GM12878 (cell line): ENCODE data around the gene CSAD. TPM values are rescaled to one million over a fixed set of nuclear protein-coding genes. Genes with fewer than 3 reads are reported as not detected.
A peak's percentile ranks its signal among the peaks of the same experiment; 100 is the strongest.

Experiments used
- ATAC-seq: fragments of 200-7000 bp; cut with Tn5 transposase; 3 replicates; pipeline ENCODE4 v1.9.1; 2020; ENCODE audit warnings: mild to moderate bottlenecking, moderate library complexity
- BruUV-seq: library from RNA; stranded (reverse); fragments of 400-500 nt; replicated peaks from 2 replicates; lab custom pipeline; 2021; lab: Mats Ljungman, UMichigan
- CTCF ChIA-PET: fragments of 300-600 bp; sonication (Branson Sonifier 250); formaldehyde crosslinking; extraction: SDS; loops from one replicate; lab custom pipeline; 2021; ENCODE audit warnings: inconsistent platforms; lab: Yijun Ruan, JAX
- POLR2A ChIA-PET: fragments of 350-600 bp; formaldehyde crosslinking; extraction: SDS; loops from one replicate; lab custom pipeline; 2021; ENCODE audit warnings: inconsistent platforms; lab: Charles Lee
- RAD21 ChIA-PET: fragments of 300-600 bp; sonication (Branson Sonifier 250); formaldehyde crosslinking; loops from one replicate; lab custom pipeline; 2023; ENCODE audit warnings: antibody characterized with exemption; ENCODE audit not compliant: unreplicated experiment; lab: Charles Lee
- SMC1A ChIA-PET: fragments of 300-600 bp; sonication (Branson Sonifier 250); formaldehyde crosslinking; loops from one replicate; lab custom pipeline; 2023; ENCODE audit not compliant: unreplicated experiment, uncharacterized antibody; lab: Charles Lee
- DNase-seq: peaks from one replicate; pipeline ENCODE4 v3.0.0-alpha.2; 2011; ENCODE audit warnings: low read depth, low spot score
- FAIRE-seq: peaks from 3 replicates; lab custom pipeline; 2011; peaks lifted over from hg19 to GRCh38; lab: Jason Lieb, UNC
- H2AFZ ChIP-seq: 2 replicates; pipeline ENCODE4 v1.6.0; 2011; ENCODE audit warnings: low read depth, low read length, control low read depth; ENCODE audit not compliant: control insufficient read depth
- H3K27ac ChIP-seq: 2 replicates; pipeline ENCODE4 v1.5.1; 2011; ENCODE audit warnings: control low read depth; ENCODE audit not compliant: control insufficient read depth, insufficient read depth
- H3K27me3 ChIP-seq, 2 experiments: replicated peaks in 1 of 2; 2 replicates each; pipeline versions ENCODE4 v1.6.0 to v1.6.1; 2011; ENCODE audit warnings: low read length in 1 of 2; ENCODE audit not compliant: control insufficient read depth in 2 of 2, insufficient read depth in 2 of 2
- H3K36me3 ChIP-seq, 2 experiments: 2 replicates each; pipeline ENCODE4 v1.5.1; 2011; ENCODE audit warnings: low read length in 1 of 2; ENCODE audit not compliant: control insufficient read depth in 2 of 2, insufficient read depth in 2 of 2
- H3K4me1 ChIP-seq: 2 replicates; pipeline ENCODE4 v1.6.1; 2011; ENCODE audit warnings: mild to moderate bottlenecking, low read length, moderate library complexity, mixed read lengths; ENCODE audit not compliant: control insufficient read depth, insufficient read depth
- H3K4me2 ChIP-seq: 2 replicates; pipeline ENCODE4 v1.6.0; 2011; ENCODE audit warnings: control low read depth; ENCODE audit not compliant: control insufficient read depth, insufficient read depth
- H3K4me3 ChIP-seq: fragments of 200-600 bp; sonication (generic); 2 replicates; pipeline ENCODE4 v1.5.1; 2016
- H3K79me2 ChIP-seq: 2 replicates; pipeline ENCODE4 v1.6.0; 2011; ENCODE audit warnings: low read length; ENCODE audit not compliant: control insufficient read depth, insufficient read depth
- H3K9ac ChIP-seq: 2 replicates; pipeline ENCODE4 v1.8.0; 2011; ENCODE audit warnings: low read length, control low read depth, mixed read lengths; ENCODE audit not compliant: control insufficient read depth, insufficient read depth
- H3K9me3 ChIP-seq: replicated peaks from 3 replicates; pipeline ENCODE4 v1.5.1; 2011; ENCODE audit warnings: mild to moderate bottlenecking, low read length; ENCODE audit not compliant: control insufficient read depth, insufficient read depth
- H4K20me1 ChIP-seq: 2 replicates; pipeline ENCODE4 v1.6.0; 2011; ENCODE audit not compliant: control insufficient read depth, insufficient read depth
- BCLAF1 ChIP-seq: fragments of 450-650 bp; IDR thresholded peaks from 2 replicates; pipeline ENCODE4 v1.6.1; 2017; ENCODE audit warnings: antibody characterized with exemption, mild to moderate bottlenecking, moderate library complexity
- ETV6 ChIP-seq, 2 experiments: fragments of 450-650 bp in 1 of 2; IDR thresholded peaks in 1 of 2; conservative IDR thresholded peaks in 1 of 2; 2 replicates each; pipeline ENCODE4 v1.6.1; 2014; ENCODE audit warnings: antibody characterized with exemption in 1 of 2, borderline replicate concordance in 1 of 2, low read depth in 1 of 2, mild to moderate bottlenecking in 1 of 2, moderate library complexity in 1 of 2
- FOS ChIP-seq: IDR thresholded peaks from 3 replicates; pipeline ENCODE4 v1.6.1; 2011; ENCODE audit warnings: borderline replicate concordance; ENCODE audit not compliant: insufficient read length; ENCODE audit errors: extremely low read depth
- IKZF2 ChIP-seq, 2 experiments: fragments of 450-650 bp; IDR thresholded peaks; 2 replicates each; pipeline ENCODE4 v1.6.1; 2017; ENCODE audit warnings: mild to moderate bottlenecking in 2 of 2, moderate library complexity in 2 of 2
- MYB ChIP-seq: fragments of 150-350 bp; IDR thresholded peaks from 2 replicates; pipeline ENCODE4 v1.6.1; 2014; ENCODE audit warnings: mild to moderate bottlenecking, low read depth, low read length, borderline replicate concordance
- SUZ12 ChIP-seq: fragments of 200-600 bp; sonication (generic); IDR thresholded peaks from one replicate; pipeline ENCODE4 v1.6.1; 2018; ENCODE audit warnings: antibody characterized with exemption, mild to moderate bottlenecking; ENCODE audit not compliant: unreplicated experiment
- ZBTB33 ChIP-seq: fragments of 450-650 bp; IDR thresholded peaks from 2 replicates; pipeline ENCODE4 v1.6.1; 2017; ENCODE audit warnings: mild to moderate bottlenecking
- WGBS: methylation state at CpG from one replicate; pipeline ENCODE4 v1.1.6; 2016; ENCODE audit warnings: low lambda C conversion rate; ENCODE audit not compliant: insufficient replicate concordance, insufficient coverage; ENCODE audit errors: missing lambda C conversion rate; 5-methylcytosine and 5-hydroxymethylcytosine counted together
- in situ Hi-C: fragments of 300-500 bp; cut with MboI; formaldehyde crosslinking; loops from 9 replicates; pipeline ENCODE4 v1.14.3; 2018; ENCODE audit warnings: mixed read lengths
- intact Hi-C: fragments of 100-400 bp; cut with micrococcal nuclease; formaldehyde crosslinking; loops from one replicate; pipeline ENCODE4 v1.14.2; 2022; ENCODE audit not compliant: unreplicated experiment
- polyA plus RNA-seq, 11 experiments: library from polyadenylated mRNA; depleted of rRNA in 4 of 11; unstranded in 6 of 11; stranded (reverse) in 5 of 11; fragments of >200 nt; fragmentation: Nextera tagmentation in 4 of 11; fragmentation: Illumina TruSeq in 1 of 11; extraction: Ambion mirVana in 4 of 11; extraction: Trizol in 1 of 11; gene quantifications; 1 replicate in 1 of 11; 2 replicates in 10 of 11; pipeline versions ENCODE4 v1.2.1 to v1.2.3, GENCODE V29; 2011 to 2016; ENCODE audit warnings: inconsistent platforms in 2 of 11, missing spikeins in 2 of 11, low read depth in 1 of 11
- total RNA-seq, 4 experiments: library from RNA; depleted of rRNA in 3 of 4; stranded (reverse); fragments of >200 nt in 3 of 4; fragmentation: Illumina TruSeq in 1 of 4; extraction: Trizol in 1 of 4; gene quantifications; 2 replicates each; pipeline versions ENCODE4 v1.2.1 to v1.2.3, GENCODE V29; 2013 to 2021

Gene CSAD
- total and polyA plus RNA-seq, 10 of the 15 experiments (the other 5 are each of a cell fraction or from before 2014, with no cell fraction given): 1.1 to 20.4 (median 6.2) TPM

- WGBS: 88% methylated on average over 19 of the region's 19 CpGs
- intact Hi-C loops: no loop called here
- no peak for ATAC-seq
Measured at GRCh38 chr12:53217051-53217930, 36.6 kb upstream of the CSAD start.

More at GRCh38 chr12:53217051-53217930, 36.6 kb upstream of the CSAD start:
- ChIA-PET SMC1A (interaction anchor here (0.7 to 16.4 kb wide), 16 partner anchors 10 to 204 kb away, joined by 3 to 155 read pairs (median 3); partner anchors contain the start of genes AAAS, ESPL1, ITGB7 and SOAT2), POLR2A (interaction anchor here (0.6 to 4.4 kb wide), 4 partner anchors 9 to 152 kb away, joined by 3 to 28 read pairs (median 3); partner anchors contain the start of gene ITGB7), RAD21 (interaction anchor here (0.6 to 11.1 kb wide), 15 partner anchors 9 to 392 kb away, joined by 3 to 146 read pairs (median 4); partner anchors contain the start of genes AAAS, ESPL1 and ITGB7), CTCF (interaction anchor here (0.6 to 15.7 kb wide), 14 partner anchors 8 to 233 kb away, joined by 3 to 315 read pairs (median 7); partner anchors contain the start of genes CSAD, ESPL1, PFDN5 and ZNF740)
- H3K36me3 ChIP-seq: peaks cover 6 to 8% of the 10 kb centered on the region in 2 experiments
- TF ChIP-seq MYB (no peak), IKZF2 (IDR thresholded peaks at IDR 0.05) (no peak), BCLAF1 (no peak), FOS (no peak), ETV6 (conservative IDR thresholded peaks at IDR 0.05 in 1 of 2, IDR thresholded peaks at IDR 0.05 in 1 of 2; ENCODE audit: borderline replicate concordance in 1 of 2, low read depth in 1 of 2) (no peak), ZBTB33 (no peak), SUZ12 (no peak)
- peaks cover 4% of the 10 kb centered on the region; the same call in 1 of the 2 replicates for H3K79me2 ChIP-seq
- no peak overlapping the region for H3K27ac ChIP-seq
- H3K9me3 ChIP-seq: no peaks in the 10 kb centered on the region
- peaks cover 15% of the 10 kb centered on the region for H3K4me1 ChIP-seq
- BruUV-seq: no TSS peak
- H4K20me1 ChIP-seq: no peaks in the 10 kb centered on the region
- no peak for FAIRE-seq
- no peak overlapping the region for H3K9ac ChIP-seq
- H2AFZ ChIP-seq: no peak overlapping the region
- in situ Hi-C loops: no loop called here
- H3K27me3 ChIP-seq: no peaks in the 10 kb centered on the region
- no peak for DNase-seq
- 0 out of 2 replicates have a peak overlapping the region, but pooled peaks have one; percentile 16 for H3K4me3 ChIP-seq
- H3K4me2 ChIP-seq: peak overlapping the region; percentile 54
